ENCODE measurements around the gene RPL37. TPM values are rescaled to one million over a fixed set of nuclear protein-coding genes. Genes with fewer than 3 reads are reported as not detected.
"Not testable (repeated sequence)": the region's sequence is repeated elsewhere in the genome, so short reads cannot be mapped to it uniquely, and the experiment has no call there.

The RPL37 gene
- total RNA-seq, 1 donor from 2014 or later, result 1,420 TPM

DNA sequence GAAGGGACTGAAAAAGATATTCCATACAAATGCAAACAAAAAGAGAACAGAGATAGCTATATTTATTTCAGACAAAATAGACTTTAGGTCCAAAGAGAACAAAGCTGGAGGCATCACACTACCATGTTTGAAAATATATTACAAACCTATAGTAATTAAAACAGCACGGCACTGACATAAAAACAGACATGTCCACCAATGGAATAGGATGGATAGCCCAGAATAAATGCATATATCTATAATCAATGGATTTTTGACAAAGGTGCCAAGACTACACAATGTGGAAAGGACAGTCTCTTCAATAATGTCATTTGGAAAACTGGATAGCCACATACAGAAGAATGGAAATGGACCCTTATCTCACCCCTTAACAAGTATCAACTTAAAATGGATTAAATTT, 47.0 kb downstream of the RPL37 start:
- no peak overlapping the region for H3K27ac Mint-ChIP-seq
- no peak overlapping the region for H3K4me3 Mint-ChIP-seq
- peaks cover 13% of the 10 kb centered on the region for H3K9me3 Mint-ChIP-seq
- no peaks in the 10 kb centered on the region for H3K27me3 Mint-ChIP-seq (ENCODE audit: low read depth)
- peaks cover 5% of the 10 kb centered on the region for H3K4me1 Mint-ChIP-seq
- no peak for DNase-seq (ENCODE audit: low spot score in 2 of 2, unreplicated experiment in 2 of 2)
- TF ChIP-seq, protein P1, sequence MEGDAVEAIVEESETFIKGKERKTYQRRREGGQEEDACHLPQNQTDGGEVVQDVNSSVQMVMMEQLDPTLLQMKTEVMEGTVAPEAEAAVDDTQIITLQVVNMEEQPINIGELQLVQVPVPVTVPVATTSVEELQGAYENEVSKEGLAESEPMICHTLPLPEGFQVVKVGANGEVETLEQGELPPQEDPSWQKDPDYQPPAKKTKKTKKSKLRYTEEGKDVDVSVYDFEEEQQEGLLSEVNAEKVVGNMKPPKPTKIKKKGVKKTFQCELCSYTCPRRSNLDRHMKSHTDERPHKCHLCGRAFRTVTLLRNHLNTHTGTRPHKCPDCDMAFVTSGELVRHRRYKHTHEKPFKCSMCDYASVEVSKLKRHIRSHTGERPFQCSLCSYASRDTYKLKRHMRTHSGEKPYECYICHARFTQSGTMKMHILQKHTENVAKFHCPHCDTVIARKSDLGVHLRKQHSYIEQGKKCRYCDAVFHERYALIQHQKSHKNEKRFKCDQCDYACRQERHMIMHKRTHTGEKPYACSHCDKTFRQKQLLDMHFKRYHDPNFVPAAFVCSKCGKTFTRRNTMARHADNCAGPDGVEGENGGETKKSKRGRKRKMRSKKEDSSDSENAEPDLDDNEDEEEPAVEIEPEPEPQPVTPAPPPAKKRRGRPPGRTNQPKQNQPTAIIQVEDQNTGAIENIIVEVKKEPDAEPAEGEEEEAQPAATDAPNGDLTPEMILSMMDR (IDR thresholded peaks at IDR 0.05; ENCODE audit: unreplicated experiment), result no peak
- H3K36me3 Mint-ChIP-seq, result peaks cover 19% of the 10 kb centered on the region

DNA sequence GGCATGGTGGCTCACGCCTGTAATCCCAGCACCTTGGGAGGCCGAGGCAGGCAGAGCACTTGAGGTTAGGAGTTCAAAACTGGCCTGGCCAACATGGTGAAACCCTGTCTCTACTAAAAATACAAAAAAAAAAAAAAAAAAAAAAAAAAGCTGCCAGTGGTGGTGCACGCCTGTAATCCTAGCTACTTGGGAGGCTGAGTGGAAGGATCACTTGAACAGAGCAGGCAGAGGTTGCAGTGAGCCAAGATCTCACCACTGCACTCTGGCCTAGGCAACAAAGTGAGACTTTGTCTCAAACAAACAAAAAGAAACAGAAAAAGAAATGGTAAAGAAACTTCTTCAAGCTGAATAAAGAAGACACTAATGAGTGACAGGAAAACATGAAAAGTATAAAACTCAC, 48.4 kb downstream of the RPL37 start:
- H3K36me3 Mint-ChIP-seq, result peaks cover 19% of the 10 kb centered on the region
- H3K27ac Mint-ChIP-seq; H3K4me3 Mint-ChIP-seq; DNase-seq (ENCODE audit: low spot score in 2 of 2, unreplicated experiment in 2 of 2); H3K27me3 Mint-ChIP-seq (ENCODE audit: low read depth); H3K4me1 Mint-ChIP-seq: not testable (repeated sequence)
- peaks cover 13% of the 10 kb centered on the region for H3K9me3 Mint-ChIP-seq

DNA sequence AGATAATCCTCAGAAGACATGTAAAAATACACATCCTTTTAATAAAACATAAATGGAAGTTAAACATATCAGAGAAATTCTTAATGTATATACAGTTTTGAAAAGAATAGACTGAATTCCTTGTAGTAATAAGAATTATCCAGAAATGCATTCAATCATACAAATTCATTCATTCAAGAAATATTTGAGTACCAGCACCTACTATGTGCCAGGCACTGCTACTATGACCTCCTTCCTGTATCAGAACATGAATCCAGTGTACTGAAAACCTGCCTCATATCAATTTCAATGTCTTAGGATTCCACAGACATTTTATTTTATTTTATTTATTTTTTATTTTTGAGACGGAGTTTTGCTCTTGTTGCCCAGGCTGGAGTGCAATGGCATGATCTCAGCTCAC, 50.1 kb downstream of the RPL37 start:
- no peaks in the 10 kb centered on the region for H3K27me3 Mint-ChIP-seq (ENCODE audit: low read depth)
- no peak for DNase-seq (ENCODE audit: low spot score in 2 of 2, unreplicated experiment in 2 of 2)
- H3K36me3 Mint-ChIP-seq, result peaks cover 19% of the 10 kb centered on the region
- TF ChIP-seq, protein P1 (IDR thresholded peaks at IDR 0.05; ENCODE audit: unreplicated experiment), result no peak
- H3K4me3 Mint-ChIP-seq, result no peak overlapping the region
- peaks cover 10% of the 10 kb centered on the region for H3K4me1 Mint-ChIP-seq
- peaks cover 13% of the 10 kb centered on the region for H3K9me3 Mint-ChIP-seq
- H3K27ac Mint-ChIP-seq, result no peak overlapping the region

DNA sequence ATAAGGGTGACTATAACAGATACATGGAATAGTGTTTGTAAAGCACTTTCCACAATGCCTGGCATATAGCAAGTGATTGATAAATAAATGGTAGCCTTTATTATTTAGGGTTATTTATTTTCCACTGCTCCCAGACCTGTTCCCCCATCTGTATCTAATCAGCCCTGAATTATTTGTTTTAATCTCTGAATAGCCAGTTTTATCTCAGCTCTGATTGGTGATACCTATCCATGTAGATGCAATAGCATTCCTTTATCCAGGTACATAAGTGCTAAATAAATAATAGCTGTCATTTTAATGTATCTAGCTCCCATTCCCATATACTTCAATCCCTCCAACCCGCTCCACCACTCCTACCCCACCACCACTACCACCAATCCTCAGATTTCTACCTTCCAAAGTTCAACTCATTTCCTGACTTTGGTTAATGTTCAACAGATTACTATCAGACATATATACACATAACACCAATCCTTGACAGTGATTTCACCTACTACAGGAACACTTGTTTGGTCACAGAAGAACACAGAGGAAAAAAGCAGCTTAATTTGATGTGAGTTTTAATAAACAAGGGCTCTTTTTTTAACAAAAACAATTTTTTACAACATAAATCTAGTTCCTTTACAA, 50.9 kb downstream of the RPL37 start:
- no peaks in the 10 kb centered on the region for H3K27me3 Mint-ChIP-seq (ENCODE audit: low read depth)
- no peak for DNase-seq (ENCODE audit: low spot score in 2 of 2, unreplicated experiment in 2 of 2)
- H3K4me3 Mint-ChIP-seq, result no peak overlapping the region
- peaks cover 13% of the 10 kb centered on the region for H3K4me1 Mint-ChIP-seq
- TF ChIP-seq, protein P1 (IDR thresholded peaks at IDR 0.05; ENCODE audit: unreplicated experiment), result no peak
- peaks cover 13% of the 10 kb centered on the region for H3K9me3 Mint-ChIP-seq
- H3K27ac Mint-ChIP-seq, result no peak overlapping the region
- peaks cover 19% of the 10 kb centered on the region for H3K36me3 Mint-ChIP-seq

DNA sequence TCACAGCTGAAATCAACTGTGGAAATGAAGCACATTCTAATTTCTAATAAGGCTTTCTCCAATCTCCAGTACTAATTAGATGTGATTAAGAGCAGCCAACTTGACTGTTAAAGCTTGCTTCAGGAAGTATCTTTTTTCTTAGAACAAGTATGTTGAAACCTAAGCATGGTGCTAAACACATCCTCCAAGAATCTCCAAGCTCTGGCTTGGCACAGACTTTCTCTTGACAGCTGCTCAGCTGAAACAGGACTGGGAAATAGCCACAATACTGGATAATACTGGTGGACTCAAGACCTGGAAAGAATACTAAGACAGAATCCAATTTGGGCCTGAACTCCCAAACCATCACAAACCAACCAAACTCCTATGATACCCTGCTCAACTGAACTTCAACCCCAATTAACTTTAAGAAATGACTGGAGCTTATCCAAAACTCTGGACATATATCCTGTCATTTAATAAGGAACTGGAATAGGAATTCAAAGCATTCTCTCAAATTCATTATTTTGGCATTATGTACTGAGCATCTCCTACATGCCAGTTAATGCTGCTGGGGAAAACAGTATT, 53.1 kb downstream of the RPL37 start:
- TF ChIP-seq, protein P1 (IDR thresholded peaks at IDR 0.05; ENCODE audit: unreplicated experiment), result no peak
- H3K27ac Mint-ChIP-seq, result peak overlapping the region; percentile 34
- no peaks in the 10 kb centered on the region for H3K27me3 Mint-ChIP-seq (ENCODE audit: low read depth)
- H3K4me1 Mint-ChIP-seq, result peaks cover 13% of the 10 kb centered on the region
- peaks cover 8% of the 10 kb centered on the region for H3K36me3 Mint-ChIP-seq
- no peaks in the 10 kb centered on the region for H3K9me3 Mint-ChIP-seq
- DNase-seq (ENCODE audit: low spot score in 2 of 2, unreplicated experiment in 2 of 2), result no peak
- no peak overlapping the region for H3K4me3 Mint-ChIP-seq

DNA sequence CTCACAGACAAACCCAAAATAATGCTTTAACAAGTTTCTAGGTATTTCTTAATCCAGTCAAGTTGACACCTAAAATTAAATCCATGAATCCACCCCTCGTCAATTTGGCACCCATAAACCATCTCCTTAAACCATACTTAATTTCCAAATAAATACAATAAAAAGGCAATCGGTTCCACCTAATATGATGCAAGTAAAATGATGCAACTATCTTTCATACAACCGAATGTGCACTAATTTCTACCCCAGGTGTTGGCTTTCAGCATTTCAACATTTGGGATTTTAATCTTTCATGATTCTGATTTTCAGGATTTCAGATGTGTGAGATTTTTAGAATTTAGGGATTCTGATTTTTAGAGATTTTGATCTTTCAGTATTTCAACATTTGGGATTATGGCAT, 54.2 kb downstream of the RPL37 start:
- H3K27ac Mint-ChIP-seq, result no peak overlapping the region
- no peaks in the 10 kb centered on the region for H3K9me3 Mint-ChIP-seq
- TF ChIP-seq, protein P1 (IDR thresholded peaks at IDR 0.05; ENCODE audit: unreplicated experiment), result no peak
- no peaks in the 10 kb centered on the region for H3K27me3 Mint-ChIP-seq (ENCODE audit: low read depth)
- no peak for DNase-seq (ENCODE audit: low spot score in 2 of 2, unreplicated experiment in 2 of 2)
- H3K36me3 Mint-ChIP-seq, result peaks cover 9% of the 10 kb centered on the region
- H3K4me3 Mint-ChIP-seq, result no peak overlapping the region
- peaks cover 22% of the 10 kb centered on the region for H3K4me1 Mint-ChIP-seq
